ENCODE measurements around the gene WDFY4. TPM values are rescaled to one million over a fixed set of nuclear protein-coding genes. Genes with fewer than 3 reads are reported as not detected.

Gene WDFY4
- total and polyA plus RNA-seq, 9 of the 15 experiments (the other 6 are each of a cell fraction or from before 2014, with no cell fraction given) = 0.01 to 0.02 (median 0.01) TPM; not detected in 6

- H2AFZ ChIP-seq (ENCODE audit: low read depth, low read length) = peak overlapping the region; percentile 79
- no peak overlapping the region for H3K4me3 ChIP-seq
- TF ChIP-seq SRF (CRISPR knock-in tag; IDR thresholded peaks at IDR 0.05) (no peak), CTBP1 (IDR thresholded peaks at IDR 0.05; ENCODE audit: borderline replicate concordance) (0 out of 2 replicates have a peak, but pooled peaks have one; percentile 14), ZNF778 (CRISPR knock-in tag; IDR thresholded peaks at IDR 0.05) (no peak), FOXJ2 (tag; IDR thresholded peaks at IDR 0.05) (no peak), PTTG1 (tag; IDR thresholded peaks at IDR 0.05; ENCODE audit: low read depth) (no peak), L3MBTL2 (IDR thresholded peaks at IDR 0.05) (peak; percentile 67; the same call in 1 of the 2 replicates), ZNF174 (CRISPR knock-in tag; IDR thresholded peaks at IDR 0.05) (no peak), ILF3 (IDR thresholded peaks at IDR 0.05; ENCODE audit: borderline replicate concordance) (no peak)
- no TSS peak for BruUV-seq (replicated peaks)
- DNase-seq (ENCODE audit: extremely low read depth in 1 of 4, low spot score in 3 of 4) (peak in 1 of 4 experiments; percentile 12), ATAC-seq (peak; percentile 75), FAIRE-seq (no peak)
- H3K9ac ChIP-seq (ENCODE audit: insufficient read depth in 1 of 2, low read depth in 2 of 2, low read length in 2 of 2) = peak overlapping the region in 1 of 2 experiments; percentile 49; a peak in 1 of 4 replicates
- no peaks in the 10 kb centered on the region for H3K9me1 ChIP-seq (ENCODE audit: control insufficient read depth, insufficient read depth, low read length)
- H3K79me2 ChIP-seq (ENCODE audit: control insufficient read depth, insufficient read depth, low read length) = no peaks in the 10 kb centered on the region
- ChIA-PET POLR2A (interaction anchor here (0.6 to 3.2 kb wide), 2 partner anchors 9 to 202 kb away, joined by 3 to 20 read pairs; no protein-coding TSS in a partner anchor), CTCF (ENCODE audit: low intra/inter-chr PET ratio) (no interaction called here)
- intact Hi-C loops (cut with micrococcal nuclease) (no loop called here), in situ Hi-C loops (cut with MboI) (no loop called here)
- no peaks in the 10 kb centered on the region for H3K36me3 ChIP-seq (ENCODE audit: control insufficient read depth, insufficient read depth, low read length)
- WGBS (ENCODE audit: insufficient coverage, low coverage, missing lambda C conversion rate) = 23% methylated on average over 13 of the region's 13 CpGs
- H4K20me1 ChIP-seq (replicated peaks; ENCODE audit: control insufficient read depth, insufficient read depth, low read length) = 0 out of 2 replicates have a peak, but pooled peaks cover 2% of the 10 kb centered on the region
- H3K27ac ChIP-seq (ENCODE audit: extremely low read depth, low read depth, low read length) = no peak overlapping the region
- H3K4me2 ChIP-seq (ENCODE audit: insufficient read depth, low read length) = peak overlapping the region; percentile 59
- peaks cover 0 to 3% of the 10 kb centered on the region in 2 experiments; a peak in 1 of 5 replicates for H3K27me3 ChIP-seq (ENCODE audit: control insufficient read depth in 2 of 2, insufficient read depth in 2 of 2, low read length in 2 of 2)
- no peaks in the 10 kb centered on the region for H3K9me3 ChIP-seq (replicated peaks; ENCODE audit: control insufficient read depth, insufficient read depth, low read depth, low read length)
- peaks cover 16% of the 10 kb centered on the region in 2 experiments; a peak in 4 of 5 replicates for H3K4me1 ChIP-seq (replicated peaks in 1 of 2; ENCODE audit: control insufficient read depth in 2 of 2, insufficient read depth in 2 of 2, low read length in 2 of 2)
Observed at GRCh38 chr10:49008505-49009198, 324.0 kb downstream of the WDFY4 start.
